Panc1 (cell line): ENCODE results near the gene UTF1.

Experiments used
- POLR2AphosphoS5 ChIP-seq: IDR thresholded peaks from 2 replicates; pipeline ENCODE4 v1.6.1; 2012; ENCODE audit warnings: mild to moderate bottlenecking, low read depth, low read length, moderate library complexity
- SIN3A ChIP-seq: IDR thresholded peaks from 2 replicates; pipeline ENCODE4 v1.6.1; 2012; ENCODE audit warnings: low read depth, mild to moderate bottlenecking, low read length, moderate library complexity, borderline replicate concordance; ENCODE audit not compliant: insufficient read depth
- TCF7L2 ChIP-seq: IDR thresholded peaks from 2 replicates; pipeline ENCODE4 v1.6.1; 2011; ENCODE audit warnings: mild to moderate bottlenecking, low read depth, low read length, inconsistent platforms
- TF ChIP-seq, protein P1 (sequence below): fragments of 450-650 bp; IDR thresholded peaks from 2 replicates; pipeline ENCODE4 v1.5.1; 2017; ENCODE audit warnings: mild to moderate bottlenecking
- TF ChIP-seq, protein P2 (sequence below), 2 experiments: IDR thresholded peaks; 2 replicates each; pipeline ENCODE4 v1.6.1; 2011 to 2012; ENCODE audit warnings: low read depth in 2 of 2, control low read depth in 1 of 2, low read length in 1 of 2, mild to moderate bottlenecking in 1 of 2, moderate library complexity in 1 of 2; ENCODE audit not compliant: insufficient read depth in 1 of 2

- TF ChIP-seq, protein P1, sequence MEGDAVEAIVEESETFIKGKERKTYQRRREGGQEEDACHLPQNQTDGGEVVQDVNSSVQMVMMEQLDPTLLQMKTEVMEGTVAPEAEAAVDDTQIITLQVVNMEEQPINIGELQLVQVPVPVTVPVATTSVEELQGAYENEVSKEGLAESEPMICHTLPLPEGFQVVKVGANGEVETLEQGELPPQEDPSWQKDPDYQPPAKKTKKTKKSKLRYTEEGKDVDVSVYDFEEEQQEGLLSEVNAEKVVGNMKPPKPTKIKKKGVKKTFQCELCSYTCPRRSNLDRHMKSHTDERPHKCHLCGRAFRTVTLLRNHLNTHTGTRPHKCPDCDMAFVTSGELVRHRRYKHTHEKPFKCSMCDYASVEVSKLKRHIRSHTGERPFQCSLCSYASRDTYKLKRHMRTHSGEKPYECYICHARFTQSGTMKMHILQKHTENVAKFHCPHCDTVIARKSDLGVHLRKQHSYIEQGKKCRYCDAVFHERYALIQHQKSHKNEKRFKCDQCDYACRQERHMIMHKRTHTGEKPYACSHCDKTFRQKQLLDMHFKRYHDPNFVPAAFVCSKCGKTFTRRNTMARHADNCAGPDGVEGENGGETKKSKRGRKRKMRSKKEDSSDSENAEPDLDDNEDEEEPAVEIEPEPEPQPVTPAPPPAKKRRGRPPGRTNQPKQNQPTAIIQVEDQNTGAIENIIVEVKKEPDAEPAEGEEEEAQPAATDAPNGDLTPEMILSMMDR, result no peak
- no peak for TF ChIP-seq POLR2AphosphoS5
- TF ChIP-seq, protein P2, sequence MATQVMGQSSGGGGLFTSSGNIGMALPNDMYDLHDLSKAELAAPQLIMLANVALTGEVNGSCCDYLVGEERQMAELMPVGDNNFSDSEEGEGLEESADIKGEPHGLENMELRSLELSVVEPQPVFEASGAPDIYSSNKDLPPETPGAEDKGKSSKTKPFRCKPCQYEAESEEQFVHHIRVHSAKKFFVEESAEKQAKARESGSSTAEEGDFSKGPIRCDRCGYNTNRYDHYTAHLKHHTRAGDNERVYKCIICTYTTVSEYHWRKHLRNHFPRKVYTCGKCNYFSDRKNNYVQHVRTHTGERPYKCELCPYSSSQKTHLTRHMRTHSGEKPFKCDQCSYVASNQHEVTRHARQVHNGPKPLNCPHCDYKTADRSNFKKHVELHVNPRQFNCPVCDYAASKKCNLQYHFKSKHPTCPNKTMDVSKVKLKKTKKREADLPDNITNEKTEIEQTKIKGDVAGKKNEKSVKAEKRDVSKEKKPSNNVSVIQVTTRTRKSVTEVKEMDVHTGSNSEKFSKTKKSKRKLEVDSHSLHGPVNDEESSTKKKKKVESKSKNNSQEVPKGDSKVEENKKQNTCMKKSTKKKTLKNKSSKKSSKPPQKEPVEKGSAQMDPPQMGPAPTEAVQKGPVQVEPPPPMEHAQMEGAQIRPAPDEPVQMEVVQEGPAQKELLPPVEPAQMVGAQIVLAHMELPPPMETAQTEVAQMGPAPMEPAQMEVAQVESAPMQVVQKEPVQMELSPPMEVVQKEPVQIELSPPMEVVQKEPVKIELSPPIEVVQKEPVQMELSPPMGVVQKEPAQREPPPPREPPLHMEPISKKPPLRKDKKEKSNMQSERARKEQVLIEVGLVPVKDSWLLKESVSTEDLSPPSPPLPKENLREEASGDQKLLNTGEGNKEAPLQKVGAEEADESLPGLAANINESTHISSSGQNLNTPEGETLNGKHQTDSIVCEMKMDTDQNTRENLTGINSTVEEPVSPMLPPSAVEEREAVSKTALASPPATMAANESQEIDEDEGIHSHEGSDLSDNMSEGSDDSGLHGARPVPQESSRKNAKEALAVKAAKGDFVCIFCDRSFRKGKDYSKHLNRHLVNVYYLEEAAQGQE (IDR thresholded peaks at IDR 0.05; ENCODE audit: insufficient read depth in 1 of 2, low read depth in 2 of 2, low read length in 1 of 2), result no peak
- no peak for TF ChIP-seq SIN3A
- TF ChIP-seq TCF7L2, result no peak
These were observed 30.5 kb upstream of the UTF1 start for GRCh38 chr10:133199488-133199885.
